Tibial nerve (tissue), 4 donors: Measurements from ENCODE around the gene GIMAP8.

Experiments used
- EP300 ChIP-seq, 2 donors: sonication (generic); formaldehyde crosslinking; IDR thresholded peaks; one replicate each; pipeline ENCODE4 v1.6.1; 2017; ENCODE audit warnings: antibody characterized with exemption in 2 of 2, mild to moderate bottlenecking in 1 of 2
- TF ChIP-seq, protein P1 (sequence below), 5 experiments: fragments of 200-600 bp in 3 of 5; fragments of 450-650 bp in 2 of 5; sonication (generic) in 3 of 5; IDR thresholded peaks; one replicate each; pipeline ENCODE4 v1.5.1; 2016 to 2019; ENCODE audit warnings: antibody characterized with exemption in 5 of 5, mild to moderate bottlenecking in 3 of 5, moderate library complexity in 2 of 5

DNA sequence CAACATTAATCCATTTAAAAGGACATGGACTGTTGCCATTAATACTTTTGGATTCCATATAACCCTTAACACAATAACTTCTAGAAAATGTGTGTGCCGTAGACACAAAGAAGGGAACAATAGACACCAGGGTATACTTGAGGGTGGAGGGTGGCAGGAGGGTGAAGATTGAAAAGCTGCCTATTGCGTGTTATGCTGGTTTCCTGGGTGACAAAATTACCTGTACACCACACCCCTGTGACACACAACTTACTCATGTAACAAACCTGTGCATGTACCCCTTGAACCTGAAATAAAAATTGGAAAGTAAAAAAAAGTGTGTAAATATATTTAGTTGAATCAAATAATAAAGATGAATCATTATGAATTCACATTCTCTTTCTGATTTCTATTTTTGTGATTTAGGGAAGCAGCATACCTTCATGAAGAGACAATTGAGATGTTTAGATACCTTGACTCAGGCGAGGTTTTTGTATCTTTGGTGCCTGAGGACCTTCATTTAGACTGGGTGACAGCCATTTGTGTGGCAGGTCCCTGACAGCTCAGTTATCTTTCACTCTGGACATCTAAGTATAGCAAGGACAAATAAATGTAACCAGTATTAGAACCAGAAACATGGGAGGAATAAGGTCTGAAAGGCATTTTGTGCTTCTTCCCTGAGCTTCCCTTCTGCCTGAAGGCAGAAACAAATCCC is 28.7 kb downstream of the GIMAP8 start:
- TF ChIP-seq EP300 (IDR thresholded peaks at IDR 0.05) = no peak
- TF ChIP-seq, protein P1, sequence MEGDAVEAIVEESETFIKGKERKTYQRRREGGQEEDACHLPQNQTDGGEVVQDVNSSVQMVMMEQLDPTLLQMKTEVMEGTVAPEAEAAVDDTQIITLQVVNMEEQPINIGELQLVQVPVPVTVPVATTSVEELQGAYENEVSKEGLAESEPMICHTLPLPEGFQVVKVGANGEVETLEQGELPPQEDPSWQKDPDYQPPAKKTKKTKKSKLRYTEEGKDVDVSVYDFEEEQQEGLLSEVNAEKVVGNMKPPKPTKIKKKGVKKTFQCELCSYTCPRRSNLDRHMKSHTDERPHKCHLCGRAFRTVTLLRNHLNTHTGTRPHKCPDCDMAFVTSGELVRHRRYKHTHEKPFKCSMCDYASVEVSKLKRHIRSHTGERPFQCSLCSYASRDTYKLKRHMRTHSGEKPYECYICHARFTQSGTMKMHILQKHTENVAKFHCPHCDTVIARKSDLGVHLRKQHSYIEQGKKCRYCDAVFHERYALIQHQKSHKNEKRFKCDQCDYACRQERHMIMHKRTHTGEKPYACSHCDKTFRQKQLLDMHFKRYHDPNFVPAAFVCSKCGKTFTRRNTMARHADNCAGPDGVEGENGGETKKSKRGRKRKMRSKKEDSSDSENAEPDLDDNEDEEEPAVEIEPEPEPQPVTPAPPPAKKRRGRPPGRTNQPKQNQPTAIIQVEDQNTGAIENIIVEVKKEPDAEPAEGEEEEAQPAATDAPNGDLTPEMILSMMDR (IDR thresholded peaks at IDR 0.05) = no peak
